Midbrain (tissue), 1 donor: ENCODE results near the gene ZNF417.
"Not testable (repeated sequence)": the region's sequence is repeated elsewhere in the genome, so short reads cannot be mapped to it uniquely, and the experiment has no call there.

Experiments used
- DNase-seq: peaks from one replicate; lab custom pipeline; 2025; lab: John Stamatoyannopoulos, UW

Gene ZNF417

GRCh38 chr19:57916168-57916995 lies at the start of gene ZNF417:
Gene ZNF417, minus strand, starts transcription at chr19:57916592. Its CDS starts 181 bp downstream, at chr19:57916411.
- peak; percentile 94 for DNase-seq

- DNase-seq = no peak
These were observed 48.4 kb upstream of the ZNF417 start for GRCh38 chr19:57964761-57965160.

GRCh38 chr19:57961785-57962184 lies 45.4 kb upstream of the ZNF417 start:
- DNase-seq = no peak

- DNase-seq = no peak
These were observed 38.6 kb upstream of the ZNF417 start for GRCh38 chr19:57954996-57955395.

GRCh38 chr19:57949702-57950101 lies 33.3 kb upstream of the ZNF417 start:
- DNase-seq = no peak

- DNase-seq = no peak
These were observed 32.9 kb upstream of the ZNF417 start for GRCh38 chr19:57949296-57949695.

- peak; percentile 96 for DNase-seq
These were observed 31.2 kb upstream of the ZNF417 start, which contains the start of gene ZNF256 for GRCh38 chr19:57947419-57948134. Gene ZNF256, minus strand, starts transcription at chr19:57947706. Its CDS starts 232 bp downstream, at chr19:57947474.

- no peak for DNase-seq
These were observed 30.7 kb upstream of the ZNF417 start for GRCh38 chr19:57947088-57947418.

GRCh38 chr19:57946316-57946715 lies 29.9 kb upstream of the ZNF417 start:
- no peak for DNase-seq

GRCh38 chr19:57941593-57941992 lies 25.2 kb upstream of the ZNF417 start:
- no peak for DNase-seq

GRCh38 chr19:57935731-57936130 lies 19.3 kb upstream of the ZNF417 start:
- peak; percentile 59 for DNase-seq

- peak; percentile 93 for DNase-seq
These were observed 18.7 kb upstream of the ZNF417 start, which contains the start of gene ZNF418 for GRCh38 chr19:57934820-57935665. Gene ZNF418, minus strand, starts transcription at chr19:57935402. Its CDS starts 1,580 bp downstream, at chr19:57933822.

GRCh38 chr19:57927587-57927986 lies 11.2 kb upstream of the ZNF417 start:
- no peak for DNase-seq

GRCh38 chr19:57914531-57914930 lies 1.9 kb downstream of the ZNF417 start:
- DNase-seq = no peak

GRCh38 chr19:57907394-57907793 lies 9.0 kb downstream of the ZNF417 start:
- no peak for DNase-seq

GRCh38 chr19:57905258-57905657 lies 11.1 kb downstream of the ZNF417 start:
- no peak for DNase-seq

GRCh38 chr19:57903618-57904184 lies 12.7 kb downstream of the ZNF417 start:
- no peak for DNase-seq

GRCh38 chr19:57900311-57900710 lies 16.1 kb downstream of the ZNF417 start:
- no peak for DNase-seq

GRCh38 chr19:57890706-57891105 lies 25.7 kb downstream of the ZNF417 start:
- DNase-seq = not testable (repeated sequence)

GRCh38 chr19:57888560-57889231 lies 27.7 kb downstream of the ZNF417 start, which contains the start of gene ZNF814:
Gene ZNF814, minus strand, starts transcription at chr19:57889037. Its CDS starts 235 bp downstream, at chr19:57888802.
- DNase-seq = peak; percentile 89

- no peak for DNase-seq
These were observed 28.3 kb downstream of the ZNF417 start for GRCh38 chr19:57888107-57888559.
